GM18507 (cell line): ENCODE results near the gene BOLA3.
"Not testable (repeated sequence)": the region's sequence is repeated elsewhere in the genome, so short reads cannot be mapped to it uniquely, and the experiment has no call there.

ENCODE experiments used
- DNase-seq: peaks from one replicate; pipeline ENCODE4 v3.0.0; 2011; ENCODE audit warnings: low read depth; ENCODE audit not compliant: insufficient read length; ENCODE audit errors: extremely low spot score
- FAIRE-seq: peaks from 2 replicates; lab custom pipeline; 2011; peaks lifted over from hg19 to GRCh38; lab: Jason Lieb, UNC

BOLA3 gene

GRCh38 chr2:74152954-74153353 lies 5.2 kb upstream of the BOLA3 start:
- FAIRE-seq: no peak
- DNase-seq: no peak

GRCh38 chr2:74149570-74150319 lies 2.0 kb upstream of the BOLA3 start:
- FAIRE-seq: no peak

GRCh38 chr2:74149247-74149525 lies 1.5 kb upstream of the BOLA3 start:
- FAIRE-seq (no peak), DNase-seq (no peak)

More at GRCh38 chr2:74149570-74150319, 2.0 kb upstream of the BOLA3 start:
- DNase-seq: no peak

- no peak for FAIRE-seq
- no peak for DNase-seq
Observed at GRCh38 chr2:74148457-74149246, 940 bp upstream of the BOLA3 start.

- no peak for FAIRE-seq
Observed at GRCh38 chr2:74146929-74147726, 584 bp downstream of the BOLA3 start.

GRCh38 chr2:74142340-74142739 lies 5.4 kb downstream of the BOLA3 start:
- no peak for FAIRE-seq

More at GRCh38 chr2:74146929-74147726, 584 bp downstream of the BOLA3 start:
- DNase-seq: no peak

GRCh38 chr2:74138600-74139323 lies 8.9 kb downstream of the BOLA3 start:
- DNase-seq: no peak
- no peak for FAIRE-seq

More at GRCh38 chr2:74142340-74142739, 5.4 kb downstream of the BOLA3 start:
- no peak for DNase-seq

GRCh38 chr2:74137651-74138599 lies 9.8 kb downstream of the BOLA3 start:
- DNase-seq (no peak), FAIRE-seq (no peak)

GRCh38 chr2:74131901-74132300 lies 15.8 kb downstream of the BOLA3 start:
- no peak for DNase-seq
- no peak for FAIRE-seq

- FAIRE-seq: no peak
- DNase-seq: no peak
Observed at GRCh38 chr2:74130211-74130995, 17.3 kb downstream of the BOLA3 start.

GRCh38 chr2:74128206-74128605 lies 19.5 kb downstream of the BOLA3 start:
- DNase-seq (no peak), FAIRE-seq (no peak)

- DNase-seq, FAIRE-seq: not testable (repeated sequence)
Observed at GRCh38 chr2:74123955-74124354, 23.8 kb downstream of the BOLA3 start.

- FAIRE-seq, DNase-seq: not testable (repeated sequence)
Observed at GRCh38 chr2:74121846-74122245, 25.9 kb downstream of the BOLA3 start.

- peak; percentile 84 for DNase-seq
- peak; percentile 79 for FAIRE-seq
Observed at GRCh38 chr2:74119912-74120825, 27.5 kb downstream of the BOLA3 start.

- FAIRE-seq (no peak), DNase-seq (no peak)
Observed at GRCh38 chr2:74119339-74119738, 28.4 kb downstream of the BOLA3 start.

- DNase-seq (no peak), FAIRE-seq (no peak)
Observed at GRCh38 chr2:74111380-74111779, 36.3 kb downstream of the BOLA3 start.

GRCh38 chr2:74110537-74110936 lies 37.2 kb downstream of the BOLA3 start:
- FAIRE-seq: no peak
- DNase-seq: no peak
